Osteocyte (in vitro differentiated cells): ENCODE measurements around the gene ERCC2. TPM values are rescaled to one million over a fixed set of nuclear protein-coding genes. Genes with fewer than 3 reads are reported as not detected.
A peak's percentile ranks its signal among the peaks of the same experiment; 100 is the strongest.

Experiments
- DNase-seq: peaks from one replicate; pipeline ENCODE4 v3.0.0; 2021; ENCODE audit warnings: mixed read lengths; ENCODE audit not compliant: unreplicated experiment; ENCODE audit errors: extremely low spot score
- H3K27ac Mint-ChIP-seq: one replicate; pipeline ENCODE4 v1.8.0; 2021; ENCODE audit warnings: mild to moderate bottlenecking, mixed read lengths; ENCODE audit not compliant: unreplicated experiment
- H3K27me3 Mint-ChIP-seq: one replicate; pipeline ENCODE4 v1.8.0; 2021; ENCODE audit warnings: mixed read lengths; ENCODE audit not compliant: unreplicated experiment
- H3K36me3 Mint-ChIP-seq: one replicate; pipeline ENCODE4 v1.8.0; 2021; ENCODE audit warnings: mixed read lengths; ENCODE audit not compliant: unreplicated experiment
- H3K4me1 Mint-ChIP-seq: one replicate; pipeline ENCODE4 v1.8.0; 2021; ENCODE audit warnings: mixed read lengths; ENCODE audit not compliant: unreplicated experiment
- H3K4me3 Mint-ChIP-seq: one replicate; pipeline ENCODE4 v1.8.0; 2021; ENCODE audit warnings: mild to moderate bottlenecking, moderate library complexity, mixed read lengths; ENCODE audit not compliant: unreplicated experiment
- H3K9me3 Mint-ChIP-seq: one replicate; pipeline ENCODE4 v1.8.0; 2021; ENCODE audit warnings: mixed read lengths; ENCODE audit not compliant: unreplicated experiment
- CTCF ChIP-seq: fragments of 200-600 bp; sonication (generic); IDR thresholded peaks from 2 replicates; pipeline ENCODE4 v1.5.0; 2021; ENCODE audit warnings: antibody characterized with exemption, mild to moderate bottlenecking, moderate library complexity
- total RNA-seq: library from RNA; stranded (reverse); gene quantifications from 2 replicates; pipeline ENCODE4 v1.2.1, GENCODE V29; 2021

ERCC2 gene
- total RNA-seq, 1 donor from 2014 or later, result 32.7 TPM

- no peaks in the 10 kb centered on the region for H3K27me3 Mint-ChIP-seq
- no peak for DNase-seq
- TF ChIP-seq CTCF, result no peak
- H3K9me3 Mint-ChIP-seq, result no peaks in the 10 kb centered on the region
- H3K4me1 Mint-ChIP-seq, result peaks cover 18% of the 10 kb centered on the region
- no peak overlapping the region for H3K27ac Mint-ChIP-seq
- peak overlapping the region; percentile 45 for H3K4me3 Mint-ChIP-seq
- no peaks in the 10 kb centered on the region for H3K36me3 Mint-ChIP-seq
These were observed 1.5 kb downstream of the ERCC2 start for GRCh38 chr19:45368737-45369340.

DNA sequence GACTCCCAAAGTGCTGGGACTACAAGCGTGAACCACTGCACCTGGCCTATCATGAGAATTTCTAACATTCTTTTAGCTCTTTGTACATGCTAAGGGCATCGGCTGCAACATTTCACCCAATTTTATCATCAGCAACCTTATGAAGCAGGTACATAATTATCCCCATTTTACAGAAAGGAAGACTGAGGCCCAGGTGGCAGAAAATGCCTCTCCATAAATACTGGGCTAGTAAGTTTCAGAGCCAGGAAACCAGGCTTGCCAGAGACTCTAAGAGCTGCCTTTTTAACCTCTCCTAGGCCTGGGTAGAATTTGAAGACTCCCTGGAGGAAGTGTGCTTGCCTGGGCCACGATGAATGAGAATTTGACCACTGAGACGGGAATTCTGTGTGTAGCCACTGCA, 2.2 kb downstream of the ERCC2 start:
- H3K27ac Mint-ChIP-seq, result no peak overlapping the region

DNA sequence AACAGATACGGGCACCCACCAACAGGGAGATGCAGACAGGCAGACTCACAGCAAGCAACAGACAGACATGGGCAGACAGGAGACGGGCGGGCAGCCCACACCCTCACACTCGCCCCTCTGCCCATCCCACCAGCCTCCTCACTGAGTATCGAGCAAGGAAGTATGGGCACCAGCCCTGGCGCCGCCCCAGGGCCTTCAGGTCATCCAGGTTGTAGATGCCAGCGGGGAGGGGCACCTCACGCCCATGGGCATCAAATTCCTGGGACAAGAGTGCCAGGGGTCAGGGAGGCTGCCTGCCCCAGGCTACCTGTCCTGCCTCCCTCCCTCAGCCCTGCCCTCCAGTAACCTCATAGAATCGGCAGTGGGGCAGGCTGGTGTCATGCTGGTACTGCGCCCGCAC, 5.7 kb downstream of the ERCC2 start:
- Mint-ChIP-seq H3K36me3 (peaks cover 4% of the 10 kb centered on the region), H3K4me3 (no peak overlapping the region), H3K4me1 (peaks cover 12% of the 10 kb centered on the region), H3K27ac (no peak overlapping the region), H3K27me3 (no peaks in the 10 kb centered on the region), H3K9me3 (no peaks in the 10 kb centered on the region)
- TF ChIP-seq CTCF, result no peak
- no peak for DNase-seq

More for the DNA sequence above, 2.2 kb downstream of the ERCC2 start:
- no peak for DNase-seq
- H3K4me3 Mint-ChIP-seq, result no peak overlapping the region
- H3K9me3 Mint-ChIP-seq, result no peaks in the 10 kb centered on the region
- no peaks in the 10 kb centered on the region for H3K36me3 Mint-ChIP-seq
- H3K4me1 Mint-ChIP-seq, result peaks cover 18% of the 10 kb centered on the region
- no peaks in the 10 kb centered on the region for H3K27me3 Mint-ChIP-seq
- TF ChIP-seq CTCF, result no peak

- H3K27ac Mint-ChIP-seq, result no peak overlapping the region
- peaks cover 6% of the 10 kb centered on the region for H3K4me1 Mint-ChIP-seq
- TF ChIP-seq CTCF, result no peak
- DNase-seq, result no peak
- no peak overlapping the region for H3K4me3 Mint-ChIP-seq
- H3K9me3 Mint-ChIP-seq, result no peaks in the 10 kb centered on the region
- H3K27me3 Mint-ChIP-seq, result no peaks in the 10 kb centered on the region
- peaks cover 8% of the 10 kb centered on the region for H3K36me3 Mint-ChIP-seq
These were observed 6.4 kb downstream of the ERCC2 start for GRCh38 chr19:45363861-45364459.

GRCh38 chr19:45362291-45362690, 8.1 kb downstream of the ERCC2 start:
- Mint-ChIP-seq H3K4me3 (no peak overlapping the region), H3K27ac (no peak overlapping the region), H3K36me3 (peaks cover 13% of the 10 kb centered on the region), H3K9me3 (no peaks in the 10 kb centered on the region), H3K4me1 (no peaks in the 10 kb centered on the region), H3K27me3 (no peaks in the 10 kb centered on the region)
- no peak for DNase-seq
- no peak for TF ChIP-seq CTCF
